Measurements from ENCODE around the gene MORF4L1. TPM values are rescaled to one million over a fixed set of nuclear protein-coding genes. Genes with fewer than 3 reads are reported as not detected.

MORF4L1 gene
- total and polyA plus RNA-seq, 2 experiments from 2014 or later = 520 to 571 TPM

- no peak overlapping the region for H3K27ac Mint-ChIP-seq
- 0 out of 2 replicates have a peak, but pooled peaks cover 3% of the 10 kb centered on the region for H3F3A ChIP-seq (replicated peaks; ENCODE audit: low read depth)
- H3K4me1 ChIP-seq (ENCODE audit: insufficient read depth) = peaks cover 6% of the 10 kb centered on the region; the same call in 1 of the 2 replicates
- peak; percentile 74 for DNase-seq (ENCODE audit: low spot score)
- H3K9me3 Mint-ChIP-seq = no peaks in the 10 kb centered on the region
- peak; percentile 84 for ATAC-seq
- H3K4me3 Mint-ChIP-seq = no peak overlapping the region
- H3K4me1 Mint-ChIP-seq = peaks cover 3% of the 10 kb centered on the region; the same call in 2 of the 3 replicates
- H3K4me3 ChIP-seq = peak overlapping the region; percentile 40; the same call in 1 of the 2 replicates
- H2AFZ ChIP-seq = peak overlapping the region; percentile 96
- no peaks in the 10 kb centered on the region for H3K27me3 ChIP-seq (ENCODE audit: insufficient read depth)
- no peaks in the 10 kb centered on the region for H4K20me1 ChIP-seq (replicated peaks; ENCODE audit: insufficient read depth)
- TF ChIP-seq CREB1 (CRISPR knock-in tag; IDR thresholded peaks at IDR 0.05; ENCODE audit: low read depth) = no peak
- no peak for TF ChIP-seq ZNF331 (CRISPR knock-in tag; IDR thresholded peaks at IDR 0.05; ENCODE audit: low read depth)
- no peak for TF ChIP-seq EZH2 (IDR thresholded peaks at IDR 0.05; ENCODE audit: low read depth, unreplicated experiment)
- no peak for TF ChIP-seq NANOG (IDR thresholded peaks at IDR 0.05; ENCODE audit: borderline replicate concordance)
- TF ChIP-seq EZH2phosphoT487 (IDR thresholded peaks at IDR 0.05; ENCODE audit: unreplicated experiment) = no peak
- no peak for TF ChIP-seq ZNF114 (CRISPR knock-in tag; IDR thresholded peaks at IDR 0.05)
- no peak for TF ChIP-seq JUNB (IDR thresholded peaks at IDR 0.05; ENCODE audit: unreplicated experiment)
- TF ChIP-seq ETS1 (IDR thresholded peaks at IDR 0.05) = no peak
- TF ChIP-seq ZNF462 (CRISPR knock-in tag; IDR thresholded peaks at IDR 0.05) = no peak
- TF ChIP-seq STAT1 (IDR thresholded peaks at IDR 0.05; ENCODE audit: unreplicated experiment) = no peak
- H3K36me3 ChIP-seq (ENCODE audit: insufficient read depth) = no peaks in the 10 kb centered on the region
- H3K27ac ChIP-seq (ENCODE audit: low read depth) = 0 out of 2 replicates have a peak overlapping the region, but pooled peaks have one; percentile 19
- no peaks in the 10 kb centered on the region for H3K9me2 ChIP-seq (ENCODE audit: insufficient read depth)
- peak overlapping the region; percentile 51; the same call in 1 of the 2 replicates for H3K4me2 ChIP-seq
- H3K27me3 Mint-ChIP-seq (ENCODE audit: insufficient read depth, low read depth, poor library complexity) = peaks cover 7% of the 10 kb centered on the region
- no peaks in the 10 kb centered on the region for H3K36me3 Mint-ChIP-seq (ENCODE audit: low read depth)
- no peaks in the 10 kb centered on the region for H3K79me2 ChIP-seq (replicated peaks; ENCODE audit: insufficient read depth)
Measured at GRCh38 chr15:78830514-78831228, 42.0 kb upstream of the MORF4L1 start.

Measured in GM23338 (cell line).